H1 (cell line): Measurements from ENCODE around the gene SLC1A2. TPM values are rescaled to one million over a fixed set of nuclear protein-coding genes. Genes with fewer than 3 reads are reported as not detected.

Source experiments
- CTCF ChIA-PET: fragments of 300-600 bp; sonication (Branson Sonifier 250); formaldehyde crosslinking; loops from one replicate; lab custom pipeline; 2021; ENCODE audit not compliant: partially characterized antibody; lab: Charles Lee
- POLR2A ChIA-PET: fragments of 300-600 bp; sonication (Branson Sonifier 250); formaldehyde crosslinking; loops from one replicate; lab custom pipeline; 2021; ENCODE audit warnings: inconsistent platforms; ENCODE audit not compliant: partially characterized antibody; lab: Charles Lee
- DNase-seq, 2 experiments: peaks; one replicate each; pipeline versions ENCODE4 v3.0.0 to v3.0.0-alpha.2; 2010 to 2022; ENCODE audit warnings: low spot score in 2 of 2, low read depth in 1 of 2, mixed read lengths in 1 of 2
- FAIRE-seq: peaks from 2 replicates; lab custom pipeline; 2011; peaks lifted over from hg19 to GRCh38; lab: Jason Lieb, UNC
- H2AFZ ChIP-seq: 2 replicates; pipeline ENCODE4 v1.8.1; 2012; ENCODE audit warnings: low read length, inconsistent platforms
- H2AK5ac ChIP-seq: 2 replicates; pipeline ENCODE4 v1.6.1; 2013; ENCODE audit warnings: low read depth, low read length
- H2BK120ac ChIP-seq: replicated peaks from 2 replicates; pipeline ENCODE3; 2013; ENCODE audit warnings: low read depth, low read length, inconsistent platforms
- H2BK12ac ChIP-seq: 2 replicates; pipeline ENCODE4 v1.6.1; 2013; ENCODE audit warnings: low read depth, low read length
- H2BK15ac ChIP-seq: 2 replicates; pipeline ENCODE4 v1.6.1; 2013; ENCODE audit warnings: low read length
- H2BK20ac ChIP-seq: 2 replicates; pipeline ENCODE4 v1.6.1; 2013; ENCODE audit warnings: low read length
- H2BK5ac ChIP-seq: 2 replicates; pipeline ENCODE4 v1.6.1; 2013; ENCODE audit warnings: low read depth, low read length
- H3K14ac ChIP-seq: 2 replicates; pipeline ENCODE4 v1.6.1; 2013; ENCODE audit warnings: inconsistent platforms; ENCODE audit not compliant: insufficient read length
- H3K18ac ChIP-seq: 2 replicates; pipeline ENCODE4 v1.6.1; 2013; ENCODE audit warnings: low read length; ENCODE audit errors: extremely low read depth
- H3K23ac ChIP-seq: 2 replicates; pipeline ENCODE4 v1.6.1; 2013; ENCODE audit warnings: inconsistent platforms; ENCODE audit not compliant: insufficient read length
- H3K23me2 ChIP-seq: 2 replicates; pipeline ENCODE4 v1.6.1; 2013; ENCODE audit warnings: low read depth, low read length
- H3K27ac ChIP-seq: 2 replicates; pipeline ENCODE4 v1.6.1; 2011; ENCODE audit warnings: low read depth, low read length, inconsistent platforms
- H3K27me3 ChIP-seq, 4 experiments: replicated peaks in 1 of 4; 1 replicate in 1 of 4; 2 replicates in 3 of 4; pipeline versions ENCODE4 v1.6.1 to v1.8.1; 2011 to 2013; ENCODE audit warnings: low read length in 3 of 4, mild to moderate bottlenecking in 3 of 4, inconsistent platforms in 2 of 4, mixed read lengths in 2 of 4, moderate library complexity in 1 of 4; ENCODE audit not compliant: control insufficient read depth in 3 of 4, insufficient read depth in 3 of 4; ENCODE audit errors: extremely low read depth in 1 of 4
- H3K36me3 ChIP-seq, 4 experiments: 2 replicates each; pipeline versions ENCODE4 v1.6.1 to v1.8.1; 2011 to 2013; ENCODE audit warnings: mild to moderate bottlenecking in 4 of 4, low read length in 3 of 4, moderate library complexity in 2 of 4, control low read depth in 1 of 4, inconsistent platforms in 1 of 4; ENCODE audit not compliant: insufficient read depth in 4 of 4, control insufficient read depth in 2 of 4
- H3K4ac ChIP-seq: replicated peaks from 2 replicates; pipeline ENCODE3; 2013; ENCODE audit warnings: low read length, low read depth, mixed read lengths, inconsistent platforms; ENCODE audit not compliant: insufficient read length
- H3K4me1 ChIP-seq, 4 experiments: replicated peaks in 1 of 4; 1 replicate in 1 of 4; 2 replicates in 3 of 4; pipeline versions ENCODE4 v1.6.1 to v1.8.1; 2011 to 2013; ENCODE audit warnings: low read length in 3 of 4, inconsistent platforms in 2 of 4, mixed read lengths in 1 of 4; ENCODE audit not compliant: insufficient read depth in 4 of 4, control insufficient read depth in 3 of 4
- H3K4me2 ChIP-seq, 2 experiments: 2 replicates each; pipeline versions ENCODE4 v1.6.1 to v1.8.1; 2011 to 2013; ENCODE audit warnings: low read depth in 2 of 2, low read length in 2 of 2, control low read depth in 1 of 2, inconsistent platforms in 1 of 2, mild to moderate bottlenecking in 1 of 2; ENCODE audit not compliant: insufficient read depth in 1 of 2
- H3K4me3 ChIP-seq, 4 experiments: fragments of 200-600, 300-600 bp in 1 of 4; sonication (generic), shearing (Covaris generic), sonication (Bioruptor Twin) in 1 of 4; 2 replicates each; pipeline versions ENCODE4 v1.5.1 to v1.8.1; 2011 to 2016; ENCODE audit warnings: low read length in 4 of 4, low read depth in 3 of 4, control low read depth in 2 of 4, inconsistent platforms in 2 of 4, mild to moderate bottlenecking in 2 of 4, mixed read lengths in 1 of 4, moderate library complexity in 1 of 4; ENCODE audit not compliant: insufficient read depth in 2 of 4; ENCODE audit errors: extremely low read depth in 1 of 4
- H3K56ac ChIP-seq: replicated peaks from 2 replicates; pipeline ENCODE3; 2013; ENCODE audit warnings: low read depth, mild to moderate bottlenecking, mixed read lengths, low read length, inconsistent platforms; ENCODE audit not compliant: insufficient read length
- H3K79me1 ChIP-seq: 2 replicates; pipeline ENCODE4 v1.6.1; 2013; ENCODE audit warnings: low read depth, low read length, control low read depth
- H3K79me2 ChIP-seq, 2 experiments: 2 replicates each; pipeline versions ENCODE4 v1.6.1 to v1.8.1; 2012 to 2013; ENCODE audit warnings: low read length in 2 of 2, mild to moderate bottlenecking in 2 of 2, inconsistent platforms in 1 of 2; ENCODE audit not compliant: insufficient read depth in 2 of 2, control insufficient read depth in 1 of 2
- H3K9ac ChIP-seq, 4 experiments: replicated peaks in 1 of 4; 1 replicate in 1 of 4; 2 replicates in 3 of 4; pipeline versions ENCODE4 v1.6.1 to v1.8.1; 2011 to 2013; ENCODE audit warnings: low read depth in 3 of 4, low read length in 3 of 4, control low read depth in 2 of 4, mild to moderate bottlenecking in 2 of 4, moderate library complexity in 2 of 4, inconsistent platforms in 1 of 4; ENCODE audit errors: extremely low read depth in 1 of 4
- H3K9me3 ChIP-seq, 2 experiments: 2 replicates each; pipeline versions ENCODE4 v1.6.1 to v1.8.1; 2012 to 2013; ENCODE audit warnings: mild to moderate bottlenecking in 2 of 2, moderate library complexity in 2 of 2, control low read depth in 1 of 2, inconsistent platforms in 1 of 2, low read depth in 1 of 2, low read length in 1 of 2, mixed read lengths in 1 of 2; ENCODE audit not compliant: insufficient read depth in 2 of 2
- H4K20me1 ChIP-seq, 2 experiments: replicated peaks in 1 of 2; 2 replicates each; pipeline versions ENCODE3 to v1.8.1; 2011 to 2013; ENCODE audit warnings: inconsistent platforms in 2 of 2, low read length in 2 of 2, mild to moderate bottlenecking in 1 of 2; ENCODE audit not compliant: insufficient read depth in 2 of 2, control insufficient read depth in 1 of 2
- H4K5ac ChIP-seq: 2 replicates; pipeline ENCODE4 v1.6.1; 2013; ENCODE audit warnings: low read length, low read depth, mixed read lengths, inconsistent platforms; ENCODE audit not compliant: insufficient read length
- H4K8ac ChIP-seq: 2 replicates; pipeline ENCODE4 v1.8.0; 2013; ENCODE audit warnings: mild to moderate bottlenecking, moderate library complexity, low read length, inconsistent platforms; ENCODE audit not compliant: insufficient read depth; ENCODE audit errors: extremely low read depth
- H4K91ac ChIP-seq: replicated peaks from 2 replicates; pipeline ENCODE3; 2013; ENCODE audit warnings: low read length, mixed read lengths, inconsistent platforms; ENCODE audit not compliant: insufficient read length
- HDAC2 ChIP-seq, 2 experiments: fragments of 300-600 bp in 1 of 2; sonication (generic) in 1 of 2; IDR thresholded peaks; 2 replicates each; pipeline ENCODE4 v1.6.1; 2011 to 2012; ENCODE audit warnings: low read depth in 2 of 2, low read length in 2 of 2, mild to moderate bottlenecking in 2 of 2, moderate library complexity in 2 of 2, borderline replicate concordance in 1 of 2, inconsistent platforms in 1 of 2
- NRF1 ChIP-seq: IDR thresholded peaks from 2 replicates; pipeline ENCODE4 v1.6.1; 2011; ENCODE audit warnings: mild to moderate bottlenecking, low read depth, low read length, improper control_type of control experiment
- SIRT6 ChIP-seq: IDR thresholded peaks from one replicate; pipeline ENCODE4 v1.7.1; 2012; ENCODE audit warnings: low read length, inconsistent platforms
- USF2 ChIP-seq: IDR thresholded peaks from 2 replicates; pipeline ENCODE4 v1.6.1; 2011; ENCODE audit warnings: low read length, improper control_type of control experiment
- WGBS, 2 experiments: shearing (Covaris generic) in 1 of 2; methylation state at CpG; one replicate each; pipeline versions ENCODE4 v1.1.6 to v1.1.7; 2013 to 2015; ENCODE audit warnings: low lambda C conversion rate in 2 of 2, mixed read lengths in 2 of 2, inconsistent platforms in 1 of 2, low coverage in 1 of 2, missing lambda C conversion rate in 1 of 2; ENCODE audit not compliant: insufficient replicate concordance in 2 of 2, insufficient coverage in 1 of 2, insufficient read length in 1 of 2; ENCODE audit errors: extremely low coverage in 1 of 2, missing lambda C conversion rate in 1 of 2; 5-methylcytosine and 5-hydroxymethylcytosine counted together
- polyA plus RNA-seq, 7 experiments: library from polyadenylated mRNA; depleted of rRNA in 3 of 7; stranded (reverse) in 5 of 7; unstranded in 2 of 7; fragments of >200 nt in 5 of 7; fragments of 200-250 nt in 2 of 7; gene quantifications; 1 replicate in 5 of 7; 2 replicates in 1 of 7; 4 replicates in 1 of 7; pipeline versions ENCODE4 v1.2.1 to v1.2.3, GENCODE V29; 2011 to 2013; ENCODE audit warnings: missing spikeins in 2 of 7, mixed read lengths in 2 of 7
- total RNA-seq: library from RNA; stranded (reverse); fragmentation: NEBNext Ultra II Directional; extraction: Animal tissue kit (Norgen Biotek cat#: 25700); gene quantifications from 2 replicates; pipeline ENCODE4 v1.2.1, GENCODE V29; 2021

The SLC1A2 gene
- total and polyA plus RNA-seq, 2 of the 8 experiments (the other 6 are each of a cell fraction or from before 2014, with no cell fraction given), result 0.57 to 1.2 TPM

GRCh38 chr11:35288309-35288708, 131.0 kb downstream of the SLC1A2 start:
- no peak overlapping the region for H3K23ac ChIP-seq
- TF ChIP-seq USF2 (no peak), NRF1 (no peak), SIRT6 (no peak), HDAC2 (IDR thresholded peaks at IDR 0.05; ENCODE audit: borderline replicate concordance in 1 of 2, low read depth in 2 of 2, low read length in 2 of 2) (no peak)

More at GRCh38 chr11:35288309-35288708, 131.0 kb downstream of the SLC1A2 start:
- 79% methylated on average over 3 of the region's 3 CpGs; no CpG with 5 or more reads in 1 of the 2 experiments for WGBS, 2 experiments
- no peak overlapping the region for H4K8ac ChIP-seq
- no peaks in the 10 kb centered on the region; a peak in 1 of 7 replicates for H3K4me1 ChIP-seq
- H3K18ac ChIP-seq, result no peak overlapping the region
- H3K4ac ChIP-seq, result no peak overlapping the region
- H2AK5ac ChIP-seq, result no peak overlapping the region
- no peaks in the 10 kb centered on the region for H4K20me1 ChIP-seq
- H2BK5ac ChIP-seq, result no peak overlapping the region
- no peaks in the 10 kb centered on the region for H3K9me3 ChIP-seq
- no peaks in the 10 kb centered on the region for H3K23me2 ChIP-seq
- H3K79me2 ChIP-seq, result no peaks in the 10 kb centered on the region
- H2BK12ac ChIP-seq, result no peak overlapping the region
- FAIRE-seq (no peak), DNase-seq (no peak)
- no peak overlapping the region for H3K9ac ChIP-seq
- no peak overlapping the region for H3K27ac ChIP-seq
- H2BK15ac ChIP-seq, result no peak overlapping the region
- H2BK120ac ChIP-seq, result no peak overlapping the region
- no peak overlapping the region for H4K5ac ChIP-seq
- H3K14ac ChIP-seq, result no peak overlapping the region
- POLR2A ChIA-PET, result no interaction called here
- H3K56ac ChIP-seq, result no peak overlapping the region
- H3K36me3 ChIP-seq, result no peaks in the 10 kb centered on the region
- H3K27me3 ChIP-seq, result no peaks in the 10 kb centered on the region
- no peak overlapping the region for H4K91ac ChIP-seq
- H2BK20ac ChIP-seq, result no peak overlapping the region
- H3K79me1 ChIP-seq, result no peaks in the 10 kb centered on the region
- no peak overlapping the region for H2AFZ ChIP-seq
- H3K4me3 ChIP-seq, result no peak overlapping the region
- H3K4me2 ChIP-seq, result no peak overlapping the region
- CTCF ChIA-PET, result no interaction called here
